Muscle layer of colon (tissue), 2 donors: Measurements from ENCODE around the gene NINJ2.

Experiments
- H3K27ac ChIP-seq: one replicate; pipeline ENCODE4 v1.7.0; 2013; ENCODE audit warnings: low read depth, mild to moderate bottlenecking, low read length, moderate library complexity
- H3K27me3 ChIP-seq, 2 donors: one replicate each; pipeline ENCODE4 v1.7.0; 2013; ENCODE audit warnings: low read length in 2 of 2, mild to moderate bottlenecking in 2 of 2; ENCODE audit not compliant: insufficient read depth in 2 of 2, control insufficient read depth in 1 of 2
- H3K36me3 ChIP-seq: one replicate; pipeline ENCODE4 v1.7.0; 2013; ENCODE audit warnings: mild to moderate bottlenecking, low read length; ENCODE audit not compliant: insufficient read depth
- H3K4me1 ChIP-seq: one replicate; pipeline ENCODE4 v1.7.0; 2013; ENCODE audit warnings: mild to moderate bottlenecking, low read length; ENCODE audit not compliant: insufficient read depth
- H3K4me3 ChIP-seq, 2 donors: one replicate each; pipeline ENCODE4 v1.7.0; 2013; ENCODE audit warnings: low read length in 2 of 2, low read depth in 1 of 2, mild to moderate bottlenecking in 1 of 2, moderate library complexity in 1 of 2
- H3K9ac ChIP-seq: one replicate; pipeline ENCODE4 v1.7.0; 2013; ENCODE audit warnings: low read length
- H3K9me3 ChIP-seq: one replicate; pipeline ENCODE4 v1.7.0; 2013; ENCODE audit warnings: mild to moderate bottlenecking, low read length
- donor health status: abdominal sarcoma.
- donor health status: Adenocarcinoma of cecum.

The NINJ2 gene

GRCh38 chr12:570921-571794 is 92.1 kb downstream of the NINJ2 start:
- H3K27me3 ChIP-seq = no peaks in the 10 kb centered on the region
- no peaks in the 10 kb centered on the region for H3K36me3 ChIP-seq
- H3K4me3 ChIP-seq = peak overlapping the region; percentile 59 to 89
- peak overlapping the region; percentile 90 for H3K27ac ChIP-seq
- H3K4me1 ChIP-seq = peaks cover 38% of the 10 kb centered on the region
- peak overlapping the region; percentile 58 for H3K9ac ChIP-seq
- H3K9me3 ChIP-seq = no peaks in the 10 kb centered on the region

- no peaks in the 10 kb centered on the region for H3K9me3 ChIP-seq
- H3K4me1 ChIP-seq = peaks cover 32% of the 10 kb centered on the region
- peak overlapping the region; percentile 90 for H3K27ac ChIP-seq
- peak overlapping the region; percentile 58 for H3K9ac ChIP-seq
- H3K4me3 ChIP-seq = peak overlapping the region; percentile 59 to 89
- H3K36me3 ChIP-seq = no peaks in the 10 kb centered on the region
- H3K27me3 ChIP-seq = no peaks in the 10 kb centered on the region
Measured at GRCh38 chr12:570435-570920, 92.8 kb downstream of the NINJ2 start.

GRCh38 chr12:569803-570434 is 93.3 kb downstream of the NINJ2 start:
- Histone ChIP-seq H3K9ac (peak overlapping the region; percentile 58), H3K27me3 (no peaks in the 10 kb centered on the region), H3K9me3 (no peaks in the 10 kb centered on the region), H3K4me1 (peaks cover 27% of the 10 kb centered on the region), H3K4me3 (peak overlapping the region; percentile 59 to 89), H3K36me3 (no peaks in the 10 kb centered on the region), H3K27ac (peak overlapping the region; percentile 90)

GRCh38 chr12:569091-569676 is 94.1 kb downstream of the NINJ2 start:
- no peaks in the 10 kb centered on the region for H3K36me3 ChIP-seq
- H3K4me1 ChIP-seq = peaks cover 21% of the 10 kb centered on the region
- H3K27me3 ChIP-seq = no peaks in the 10 kb centered on the region
- peak overlapping the region in 1 of 2 donors; percentile 89 for H3K4me3 ChIP-seq
- no peaks in the 10 kb centered on the region for H3K9me3 ChIP-seq
- H3K27ac ChIP-seq = no peak overlapping the region
- H3K9ac ChIP-seq = no peak overlapping the region

- Histone ChIP-seq H3K4me3 (no peak overlapping the region), H3K36me3 (no peaks in the 10 kb centered on the region), H3K27me3 (no peaks in the 10 kb centered on the region), H3K4me1 (peaks cover 21% of the 10 kb centered on the region), H3K9me3 (no peaks in the 10 kb centered on the region), H3K9ac (no peak overlapping the region), H3K27ac (no peak overlapping the region)
Measured at GRCh38 chr12:568486-568885, 94.8 kb downstream of the NINJ2 start.

- no peak overlapping the region for H3K27ac ChIP-seq
- no peaks in the 10 kb centered on the region for H3K36me3 ChIP-seq
- H3K9me3 ChIP-seq = no peaks in the 10 kb centered on the region
- H3K27me3 ChIP-seq = no peaks in the 10 kb centered on the region
- peaks cover 6% of the 10 kb centered on the region for H3K4me1 ChIP-seq
- H3K9ac ChIP-seq = no peak overlapping the region
- no peak overlapping the region for H3K4me3 ChIP-seq
Measured at GRCh38 chr12:565589-566105, 97.6 kb downstream of the NINJ2 start.

- Histone ChIP-seq H3K36me3 (no peaks in the 10 kb centered on the region), H3K9ac (no peak overlapping the region), H3K27me3 (no peaks in the 10 kb centered on the region), H3K4me1 (peaks cover 6% of the 10 kb centered on the region), H3K9me3 (no peaks in the 10 kb centered on the region), H3K27ac (no peak overlapping the region), H3K4me3 (no peak overlapping the region)
Measured at GRCh38 chr12:565161-565560, 98.1 kb downstream of the NINJ2 start.

GRCh38 chr12:563787-564298 is 99.4 kb downstream of the NINJ2 start:
- Histone ChIP-seq H3K27me3 (no peaks in the 10 kb centered on the region), H3K4me1 (no peaks in the 10 kb centered on the region), H3K9ac (no peak overlapping the region), H3K9me3 (no peaks in the 10 kb centered on the region), H3K4me3 (no peak overlapping the region), H3K36me3 (no peaks in the 10 kb centered on the region), H3K27ac (no peak overlapping the region)

GRCh38 chr12:563250-563781 is 99.9 kb downstream of the NINJ2 start:
- Histone ChIP-seq H3K9ac (no peak overlapping the region), H3K4me1 (no peaks in the 10 kb centered on the region), H3K36me3 (no peaks in the 10 kb centered on the region), H3K4me3 (no peak overlapping the region), H3K27ac (no peak overlapping the region), H3K27me3 (no peaks in the 10 kb centered on the region), H3K9me3 (no peaks in the 10 kb centered on the region)

- Histone ChIP-seq H3K9me3 (no peaks in the 10 kb centered on the region), H3K4me1 (no peaks in the 10 kb centered on the region), H3K4me3 (no peak overlapping the region), H3K27ac (no peak overlapping the region), H3K9ac (no peak overlapping the region), H3K36me3 (no peaks in the 10 kb centered on the region), H3K27me3 (no peaks in the 10 kb centered on the region)
Measured at GRCh38 chr12:562634-563033, 100.6 kb downstream of the NINJ2 start.
